Measurements from ENCODE around the gene LYAR. TPM values are rescaled to one million over a fixed set of nuclear protein-coding genes. Genes with fewer than 3 reads are reported as not detected.
"Not testable (repeated sequence)": the region's sequence is repeated elsewhere in the genome, so short reads cannot be mapped to it uniquely, and the experiment has no call there.

The LYAR gene
- total RNA-seq, 1 donor from 2014 or later: 16.1 TPM

DNA sequence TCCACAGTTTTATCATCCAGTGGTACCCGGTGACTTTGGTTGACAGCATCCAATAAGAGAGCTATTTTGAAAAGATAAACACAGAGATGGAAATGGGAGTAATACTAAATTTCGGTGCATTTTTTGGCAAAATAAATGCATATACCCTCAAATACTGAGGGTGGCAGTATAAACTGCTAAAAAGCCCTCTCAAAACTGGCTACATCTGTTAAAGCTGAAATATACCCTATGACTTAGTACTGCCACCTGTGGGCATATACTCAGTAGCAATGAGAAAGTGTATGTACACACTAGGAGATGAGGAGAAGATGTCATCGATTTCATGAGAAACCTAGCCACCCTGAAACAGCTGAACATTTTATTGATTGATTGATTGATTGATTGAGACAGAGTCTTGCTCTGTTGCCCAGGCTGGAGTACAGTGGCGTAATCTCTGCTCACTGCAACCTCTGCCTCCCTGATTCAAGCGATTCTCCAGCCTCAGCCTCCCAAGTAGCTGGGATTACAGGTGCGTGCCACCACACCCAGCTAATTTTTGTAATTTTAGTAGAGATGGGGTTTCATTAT, 29.7 kb downstream of the LYAR start:
- peak; percentile 61 for ATAC-seq

GRCh38 chr4:4259484-4260100, 30.4 kb downstream of the LYAR start:
- no peak for ATAC-seq

GRCh38 chr4:4257705-4258104, 32.2 kb downstream of the LYAR start:
- not testable (repeated sequence) for ATAC-seq

GRCh38 chr4:4256799-4257198, 33.2 kb downstream of the LYAR start:
- no peak for ATAC-seq

DNA sequence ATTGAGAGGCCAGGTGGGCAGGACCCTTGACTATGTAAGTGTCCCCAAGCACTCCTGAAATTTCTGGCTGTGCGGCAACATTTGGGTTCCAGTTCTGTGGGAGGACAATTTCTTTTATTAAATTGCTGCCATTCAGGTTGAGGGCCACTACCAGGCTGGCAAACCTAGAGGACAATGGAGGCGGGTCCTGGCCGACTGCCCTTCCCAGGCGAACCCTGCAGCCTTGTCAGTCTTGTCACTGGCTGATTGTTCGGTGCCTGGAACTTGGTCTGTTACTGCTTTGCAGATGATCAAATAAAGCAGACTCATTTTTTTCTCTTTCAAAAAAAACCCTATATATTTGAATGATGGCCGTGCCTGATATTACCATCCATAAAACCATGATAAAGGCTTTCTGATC, 35.3 kb downstream of the LYAR start:
- ATAC-seq: no peak

DNA sequence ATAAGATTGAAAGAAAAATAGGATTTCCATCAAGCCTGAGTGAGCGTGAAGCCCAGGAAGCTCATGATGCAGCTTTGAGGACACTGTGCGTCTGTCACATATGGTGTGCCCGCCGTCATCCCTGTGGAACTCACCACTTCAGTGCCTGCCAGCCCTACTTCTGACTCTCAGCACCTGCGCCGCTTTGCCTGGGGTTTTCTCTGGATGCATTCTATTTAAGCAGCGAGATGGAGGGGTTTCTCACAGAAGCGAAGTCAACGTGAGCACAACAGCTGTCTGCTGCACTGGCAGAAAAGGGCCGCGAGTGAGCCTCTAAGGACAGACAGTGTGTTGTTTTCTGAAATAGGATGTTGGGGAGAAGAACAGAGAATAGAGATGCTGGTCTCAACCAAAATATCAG, 35.8 kb downstream of the LYAR start:
- no peak for ATAC-seq

DNA sequence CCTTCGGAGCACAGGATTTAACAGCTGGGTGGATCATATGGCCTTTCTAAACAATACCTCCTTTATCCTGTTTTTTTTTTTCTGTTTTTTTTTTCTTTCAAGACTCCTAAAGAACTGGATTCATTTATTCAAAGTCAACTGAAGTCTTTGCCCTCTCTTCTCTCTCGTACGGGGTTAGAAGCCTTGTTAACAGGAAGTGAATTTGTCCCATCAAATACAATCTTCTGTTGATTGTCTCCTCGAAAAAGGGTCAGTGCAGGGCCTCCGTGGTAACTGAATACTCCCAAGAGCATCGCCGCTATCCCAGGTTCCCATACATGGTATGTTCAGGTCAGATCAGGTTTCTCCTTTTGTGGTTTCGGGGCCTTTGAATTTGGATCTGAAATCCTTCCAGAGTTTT, 40.1 kb downstream of the LYAR start:
- ATAC-seq: no peak

DNA sequence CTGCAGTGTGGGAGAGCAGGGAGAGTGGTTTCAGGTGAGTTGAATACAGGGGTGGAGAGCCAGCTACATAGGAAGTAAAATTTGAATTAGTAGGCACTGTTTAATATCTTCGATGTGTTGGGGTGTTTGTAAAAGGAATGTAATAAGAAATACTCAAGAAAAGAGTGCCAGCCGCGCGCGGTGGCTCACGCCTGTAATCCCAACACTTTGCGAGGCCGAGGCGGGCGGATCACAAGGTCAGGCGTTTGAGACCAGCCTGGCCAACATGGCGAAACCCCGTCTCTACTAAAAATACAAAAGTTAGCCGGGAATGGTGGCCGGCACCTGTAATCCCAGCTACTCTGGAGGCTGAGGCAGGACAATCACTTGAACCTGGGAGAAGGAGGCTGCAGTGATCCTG, 40.6 kb downstream of the LYAR start:
- ATAC-seq: not testable (repeated sequence)

GRCh38 chr4:4248885-4249203, 41.1 kb downstream of the LYAR start:
- no peak for ATAC-seq

DNA sequence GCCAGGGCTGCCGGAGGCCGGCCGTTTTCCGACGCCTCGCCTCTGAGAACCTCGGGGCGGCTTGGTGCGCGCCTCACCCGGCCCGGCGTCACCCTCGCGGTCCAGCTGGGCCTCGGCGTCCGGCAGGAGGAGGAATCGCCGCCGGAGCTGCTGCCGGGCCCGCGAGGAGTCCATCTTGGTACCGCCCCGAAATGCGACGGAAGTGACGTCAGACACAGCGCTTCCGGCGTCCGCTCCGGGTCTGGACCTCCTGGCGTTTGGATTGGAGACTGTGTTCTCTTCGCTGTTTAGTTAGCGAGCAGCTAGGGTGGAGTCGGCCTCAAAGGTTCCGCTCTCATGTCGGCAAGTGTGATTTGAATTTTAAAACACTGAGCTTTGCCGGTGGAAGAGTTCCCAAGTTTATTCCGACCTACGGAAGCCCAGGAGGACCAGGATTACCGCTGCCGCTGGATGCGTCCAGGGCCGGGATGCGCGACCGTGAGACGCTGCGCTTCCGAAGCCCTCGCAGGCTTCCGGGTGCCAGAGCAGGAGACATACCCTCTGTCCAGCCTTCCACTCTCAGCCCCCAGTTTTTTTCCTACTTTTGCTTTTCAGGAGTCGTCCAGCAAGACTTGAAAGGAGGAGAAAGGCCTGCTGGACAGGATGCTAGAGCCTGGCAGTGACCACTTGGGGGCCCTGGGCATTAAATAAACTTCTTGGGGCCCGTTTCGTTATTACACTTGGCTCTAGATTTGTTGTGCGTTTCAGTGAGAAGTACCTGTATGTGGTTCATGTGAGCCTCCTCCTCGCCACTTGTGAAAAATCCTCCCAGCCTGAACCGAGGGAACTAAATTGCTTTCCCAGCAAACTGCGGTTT, 41.7 kb downstream of the LYAR start, which contains the start of gene TMEM128:
TMEM128 (minus strand) TSS at position 195 of the 856 bp plus-strand sequence; CDS start at position 174, 21 bp downstream.
- ATAC-seq: peak; percentile 95

DNA sequence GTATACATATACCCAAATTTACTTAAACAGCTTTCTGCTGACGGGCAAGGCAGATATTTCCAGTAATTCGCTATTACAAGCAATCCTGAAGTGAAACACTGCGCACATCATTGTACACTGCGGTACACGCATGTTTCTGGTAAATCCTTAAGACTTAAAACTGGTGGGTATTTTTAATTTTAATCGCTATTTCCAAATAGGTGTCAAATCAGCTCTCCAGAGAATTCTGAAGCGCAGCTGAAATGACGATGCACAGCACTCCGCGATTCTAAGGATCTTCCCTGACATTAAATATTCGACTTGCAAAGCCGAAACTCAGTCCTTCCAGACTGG, 42.3 kb downstream of the LYAR start:
- ATAC-seq: peak; percentile 13

GRCh38 chr4:4245172-4245571, 44.8 kb downstream of the LYAR start:
- no peak for ATAC-seq

- not testable (repeated sequence) for ATAC-seq
Measured at GRCh38 chr4:4239551-4239950, 50.4 kb downstream of the LYAR start.

DNA sequence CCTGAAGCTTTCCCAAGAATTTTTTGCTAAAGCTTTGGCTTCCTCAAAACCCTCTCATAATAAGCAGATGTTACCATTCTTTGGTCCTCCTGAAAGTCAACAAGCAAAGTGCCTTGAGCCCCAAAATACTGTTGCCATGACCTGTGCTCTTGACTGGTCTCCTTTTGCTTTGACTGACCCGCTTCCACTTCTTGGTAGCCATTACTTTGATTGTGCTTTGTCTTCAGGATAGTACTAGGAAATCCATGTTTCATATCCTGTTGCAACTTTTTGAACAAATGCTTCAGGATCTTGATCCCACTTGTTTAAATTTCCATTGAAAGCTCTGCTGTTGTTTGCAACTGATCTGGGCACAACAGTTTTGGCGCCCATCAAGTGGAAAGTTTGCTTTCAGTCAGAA, 56.3 kb downstream of the LYAR start:
- ATAC-seq: no peak

- ATAC-seq: no peak
Measured at GRCh38 chr4:4228356-4228668, 61.6 kb downstream of the LYAR start.

DNA sequence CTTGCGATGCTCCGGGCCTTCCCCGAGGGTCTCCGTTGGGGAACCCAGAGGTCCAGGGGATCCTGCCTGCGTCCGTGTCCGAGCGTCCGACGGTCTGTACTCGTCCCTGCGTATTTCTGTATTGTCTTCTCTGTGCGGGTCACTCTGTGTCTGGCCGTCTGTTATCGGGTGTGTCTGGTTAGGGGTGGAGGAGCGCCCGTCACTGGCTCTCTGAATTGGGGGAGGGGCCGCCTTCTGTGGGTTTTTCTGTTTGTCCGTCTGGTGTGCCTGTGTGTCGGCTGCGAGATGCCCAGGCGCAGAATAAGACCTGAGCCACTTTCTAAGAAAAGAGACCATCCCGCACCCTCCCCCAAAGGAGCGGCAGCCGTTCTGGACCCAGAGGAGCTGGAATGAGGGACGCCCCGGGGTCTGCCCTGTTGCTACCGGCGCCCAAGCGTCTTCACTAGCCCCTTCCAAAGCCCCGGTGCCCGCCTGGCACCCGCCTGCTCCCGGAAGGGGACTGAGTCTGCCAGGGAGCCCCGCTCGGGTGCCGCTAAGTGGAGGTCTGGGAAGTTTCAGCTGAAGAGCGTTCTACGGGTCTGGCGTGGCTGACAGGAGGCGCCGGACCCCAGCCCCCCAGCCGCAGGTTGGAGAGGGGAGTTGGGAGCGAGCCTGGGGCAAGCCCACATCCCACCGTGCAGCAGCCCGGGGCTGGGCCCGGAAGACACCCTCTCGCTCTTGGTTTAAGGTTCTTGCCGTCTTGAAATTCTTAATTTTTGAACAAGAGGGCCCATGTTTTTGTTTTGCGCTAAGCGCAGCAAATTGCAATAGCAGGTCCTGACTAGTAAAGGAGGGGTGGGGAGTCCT, 62.2 kb downstream of the LYAR start:
- ATAC-seq: no peak

- ATAC-seq: no peak
Measured at GRCh38 chr4:4226606-4227438, 63.1 kb downstream of the LYAR start, which contains the start of gene OTOP1. Gene OTOP1 (minus strand): TSS chr4:4226929. CDS start chr4:4226864, 65 bp downstream.

DNA sequence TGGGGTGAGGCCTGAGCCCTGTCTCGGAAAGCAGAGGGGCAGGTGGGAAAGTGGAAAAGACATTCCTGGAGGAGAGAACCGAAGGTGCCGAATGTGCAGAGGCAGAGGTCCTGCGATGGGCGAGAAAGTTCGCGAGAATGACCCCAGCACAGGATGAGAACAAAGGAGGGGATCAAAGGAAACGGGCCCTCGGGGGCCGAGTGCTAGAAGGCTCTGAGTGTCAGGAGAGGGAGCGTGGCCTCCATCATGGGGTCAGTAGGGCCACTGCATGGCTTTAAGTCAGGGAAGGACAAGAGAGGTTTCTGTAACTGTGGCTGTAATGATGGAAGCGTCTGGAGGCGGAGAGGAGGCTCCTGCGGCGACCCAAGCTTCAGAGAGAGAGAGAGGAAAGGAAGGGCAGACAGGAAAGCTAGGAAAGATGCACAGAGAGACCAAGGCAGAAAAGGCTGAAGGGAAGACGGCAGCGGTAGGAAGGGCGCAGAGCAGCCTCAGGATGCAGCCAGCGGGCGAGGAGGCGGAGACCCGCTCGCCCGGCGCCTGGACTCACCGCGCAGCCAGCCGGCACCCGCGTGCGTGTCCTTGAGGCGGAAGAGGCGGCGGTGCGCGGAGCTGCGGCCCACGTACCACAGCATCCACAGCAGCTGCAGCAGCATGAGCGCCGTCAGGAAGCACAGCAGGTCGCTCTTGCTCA, 63.9 kb downstream of the LYAR start:
- no peak for ATAC-seq

Data from esophagus mucosa (tissue), 1 donor.